Upper lobe of right lung (tissue), 1 donor: ENCODE results near the gene TBX4. TPM values are rescaled to one million over a fixed set of nuclear protein-coding genes. Genes with fewer than 3 reads are reported as not detected.

Experiments used
- ATAC-seq: fragments of 200-7000 bp; cut with Tn5 transposase; one replicate; pipeline ENCODE4 v1.9.1; 2020; ENCODE audit warnings: mild to moderate bottlenecking, moderate library complexity
- DNase-seq: peaks from one replicate; pipeline ENCODE4 v3.0.0-alpha.2; 2020
- H3K27ac ChIP-seq: fragments of 200-600 bp; one replicate; pipeline ENCODE4 v1.8.0; 2022
- H3K27me3 ChIP-seq: fragments of 200-600 bp; one replicate; pipeline ENCODE4 v1.8.0; 2022; ENCODE audit warnings: mild to moderate bottlenecking
- H3K36me3 ChIP-seq: fragments of 200-600 bp; one replicate; pipeline ENCODE4 v1.8.0; 2022
- H3K4me1 ChIP-seq: fragments of 200-600 bp; one replicate; pipeline ENCODE4 v1.8.0; 2022
- H3K4me3 ChIP-seq: fragments of 200-600 bp; one replicate; pipeline ENCODE4 v1.8.0; 2022; ENCODE audit warnings: mild to moderate bottlenecking
- H3K9me3 ChIP-seq: fragments of 200-600 bp; one replicate; pipeline ENCODE4 v1.8.0; 2022
- intact Hi-C: fragments of 100-400 bp; cut with DNase I; formaldehyde crosslinking; loops from one replicate; pipeline ENCODE4 v1.11.0; 2022
- long read RNA-seq: library from polyadenylated mRNA; unstranded; transcript quantifications from one replicate; pipeline ENCODE4 v2.0.0, GENCODE V29; 2021
- total RNA-seq: library from RNA; stranded (reverse); fragmentation: NEBNext Ultra II Directional; extraction: Animal tissue kit (Norgen Biotek cat#: 25700); gene quantifications from one replicate; pipeline ENCODE4 v1.2.1, GENCODE V29; 2021
- TF ChIP-seq, protein P1 (sequence below): fragments of 200-600 bp; IDR thresholded peaks from one replicate; pipeline ENCODE4 v1.8.0; 2022; ENCODE audit warnings: antibody characterized with exemption
- donor health status: DM: no; HTN: yes; CAD: no; lungs with severe emphysema.

The TBX4 gene
- 28.6 TPM for total RNA-seq
- long read RNA-seq, transcript TBX4-202 (9 exons, 3,398 nt): major isoform, 15 of 49 reads
- long read RNA-seq, partial matches to known transcripts: 5 of 49 reads
- long read RNA-seq, other reads (novel, unspliced or antisense): 28 of 49 reads

- Histone ChIP-seq H3K4me1 (peaks cover 17% of the 10 kb centered on the region), H3K27me3 (peaks cover 82% of the 10 kb centered on the region), H3K9me3 (no peaks in the 10 kb centered on the region), H3K36me3 (no peaks in the 10 kb centered on the region), H3K4me3 (peak within 1 kb of the TSS; percentile 46), H3K27ac (peak within 1 kb of the TSS; percentile 87)
- no peak for DNase-seq
- peak; percentile 59 for ATAC-seq
- intact Hi-C loops: no loop called here
- TF ChIP-seq, protein P1, sequence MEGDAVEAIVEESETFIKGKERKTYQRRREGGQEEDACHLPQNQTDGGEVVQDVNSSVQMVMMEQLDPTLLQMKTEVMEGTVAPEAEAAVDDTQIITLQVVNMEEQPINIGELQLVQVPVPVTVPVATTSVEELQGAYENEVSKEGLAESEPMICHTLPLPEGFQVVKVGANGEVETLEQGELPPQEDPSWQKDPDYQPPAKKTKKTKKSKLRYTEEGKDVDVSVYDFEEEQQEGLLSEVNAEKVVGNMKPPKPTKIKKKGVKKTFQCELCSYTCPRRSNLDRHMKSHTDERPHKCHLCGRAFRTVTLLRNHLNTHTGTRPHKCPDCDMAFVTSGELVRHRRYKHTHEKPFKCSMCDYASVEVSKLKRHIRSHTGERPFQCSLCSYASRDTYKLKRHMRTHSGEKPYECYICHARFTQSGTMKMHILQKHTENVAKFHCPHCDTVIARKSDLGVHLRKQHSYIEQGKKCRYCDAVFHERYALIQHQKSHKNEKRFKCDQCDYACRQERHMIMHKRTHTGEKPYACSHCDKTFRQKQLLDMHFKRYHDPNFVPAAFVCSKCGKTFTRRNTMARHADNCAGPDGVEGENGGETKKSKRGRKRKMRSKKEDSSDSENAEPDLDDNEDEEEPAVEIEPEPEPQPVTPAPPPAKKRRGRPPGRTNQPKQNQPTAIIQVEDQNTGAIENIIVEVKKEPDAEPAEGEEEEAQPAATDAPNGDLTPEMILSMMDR: no peak
Observed at GRCh38 chr17:61452301-61453290, at the start of gene TBX4. Gene TBX4 (plus strand): TSS chr17:61452422. CDS start chr17:61456491, 4,069 bp downstream.

- Histone ChIP-seq H3K27me3 (peaks cover 84% of the 10 kb centered on the region), H3K9me3 (no peaks in the 10 kb centered on the region), H3K27ac (peak overlapping the region; percentile 91), H3K36me3 (peaks cover 22% of the 10 kb centered on the region), H3K4me1 (peaks cover 24% of the 10 kb centered on the region), H3K4me3 (peak overlapping the region; percentile 65)
- peak; percentile 31 for DNase-seq
- no peak for ATAC-seq
- TF ChIP-seq, protein P1: no peak
- intact Hi-C loops: no loop called here
Observed at GRCh38 chr17:61402978-61403800, 49.0 kb upstream of the TBX4 start.

DNA sequence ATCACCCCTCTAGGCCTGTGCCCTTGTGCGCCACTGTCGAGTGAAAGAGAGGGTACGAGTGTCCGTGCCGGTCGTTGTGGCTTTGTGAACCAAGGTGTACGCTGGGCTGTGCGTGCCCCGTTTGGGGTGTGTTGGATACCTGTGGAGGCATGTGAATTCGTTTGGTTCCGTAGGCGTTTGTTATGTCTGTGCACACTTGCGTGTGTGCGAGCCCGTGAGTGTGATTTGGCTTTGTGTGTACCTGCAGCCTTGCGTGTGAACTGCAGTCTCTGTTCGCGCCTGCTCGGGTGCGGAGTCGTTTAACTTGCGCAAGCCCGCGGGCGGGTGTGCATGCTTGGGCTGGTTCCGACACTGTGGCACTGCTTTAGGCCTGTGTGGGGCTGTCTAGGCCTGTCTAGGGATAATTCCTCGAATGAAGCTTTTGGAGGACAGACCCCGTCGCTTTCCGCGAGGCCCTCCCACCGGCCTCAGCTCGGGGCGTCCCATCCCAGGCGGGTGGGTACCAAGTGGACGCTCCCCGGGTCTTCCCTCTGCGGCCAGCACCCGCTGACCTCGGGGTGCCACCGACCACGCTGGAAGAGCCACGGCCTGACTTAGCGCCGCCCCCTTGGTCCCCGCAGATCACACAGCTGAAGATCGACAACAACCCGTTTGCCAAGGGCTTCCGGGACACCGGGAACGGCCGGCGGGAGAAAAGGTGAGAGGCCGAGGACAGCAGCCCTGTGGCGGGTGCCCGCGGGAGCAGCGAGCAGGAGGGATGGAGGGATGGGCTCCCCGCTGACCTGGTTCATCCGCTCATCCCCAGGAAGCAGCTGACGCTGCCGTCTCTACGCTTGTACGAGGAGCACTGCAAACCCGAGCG lies 48.2 kb upstream of the TBX4 start:
- TF ChIP-seq, protein P1: no peak
- Histone ChIP-seq H3K36me3 (peaks cover 22% of the 10 kb centered on the region), H3K9me3 (no peaks in the 10 kb centered on the region), H3K27me3 (peaks cover 82% of the 10 kb centered on the region), H3K27ac (peak overlapping the region; percentile 91), H3K4me3 (peak overlapping the region; percentile 65), H3K4me1 (peaks cover 25% of the 10 kb centered on the region)
- DNase-seq: peak; percentile 64
- no peak for ATAC-seq
- intact Hi-C loops: no loop called here

DNA sequence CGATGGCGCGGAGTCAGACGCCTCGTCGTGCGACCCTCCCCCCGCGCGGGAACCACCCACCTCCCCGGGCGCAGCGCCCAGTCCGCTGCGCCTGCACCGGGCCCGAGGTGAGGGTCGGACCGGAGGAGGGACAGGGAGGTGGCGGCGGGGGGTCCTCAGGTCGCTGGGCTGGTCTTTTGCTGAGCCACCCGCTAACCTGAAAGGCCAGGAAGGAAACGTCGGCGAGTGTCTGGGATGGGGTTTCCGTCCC lies 47.6 kb upstream of the TBX4 start:
- Histone ChIP-seq H3K4me3 (peak overlapping the region; percentile 65), H3K27ac (peak overlapping the region; percentile 91), H3K36me3 (peaks cover 22% of the 10 kb centered on the region), H3K4me1 (peaks cover 25% of the 10 kb centered on the region), H3K27me3 (peaks cover 76% of the 10 kb centered on the region), H3K9me3 (no peaks in the 10 kb centered on the region)
- DNase-seq (no peak), ATAC-seq (no peak)
- intact Hi-C loops: no loop called here
- TF ChIP-seq, protein P1: no peak
